ENCODE data around the gene SAMD14.
"Not testable (repeated sequence)": the region's sequence is repeated elsewhere in the genome, so short reads cannot be mapped to it uniquely, and the experiment has no call there.

The SAMD14 gene

GRCh38 chr17:50072130-50072529, 57.8 kb downstream of the SAMD14 start:
- DNase-seq: no peak

DNA sequence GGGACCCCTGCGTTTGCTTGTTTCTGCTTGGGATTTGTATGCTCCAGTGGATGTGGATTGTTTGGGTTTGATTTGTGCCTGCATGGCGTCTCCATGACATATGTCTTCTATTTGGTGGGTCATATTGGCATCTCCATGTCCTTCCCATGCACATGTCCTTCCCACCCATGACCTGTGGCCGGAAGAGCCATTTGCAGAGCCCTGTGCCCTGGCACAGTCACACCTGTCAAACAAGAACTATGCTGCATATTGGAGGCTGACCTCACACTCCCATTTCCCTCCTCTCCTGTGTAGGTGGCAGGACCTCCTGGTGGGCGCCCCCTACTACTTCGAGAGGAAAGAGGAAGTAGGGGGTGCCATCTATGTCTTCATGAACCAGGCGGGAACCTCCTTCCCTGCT, 58.3 kb downstream of the SAMD14 start:
- no peak for DNase-seq

DNA sequence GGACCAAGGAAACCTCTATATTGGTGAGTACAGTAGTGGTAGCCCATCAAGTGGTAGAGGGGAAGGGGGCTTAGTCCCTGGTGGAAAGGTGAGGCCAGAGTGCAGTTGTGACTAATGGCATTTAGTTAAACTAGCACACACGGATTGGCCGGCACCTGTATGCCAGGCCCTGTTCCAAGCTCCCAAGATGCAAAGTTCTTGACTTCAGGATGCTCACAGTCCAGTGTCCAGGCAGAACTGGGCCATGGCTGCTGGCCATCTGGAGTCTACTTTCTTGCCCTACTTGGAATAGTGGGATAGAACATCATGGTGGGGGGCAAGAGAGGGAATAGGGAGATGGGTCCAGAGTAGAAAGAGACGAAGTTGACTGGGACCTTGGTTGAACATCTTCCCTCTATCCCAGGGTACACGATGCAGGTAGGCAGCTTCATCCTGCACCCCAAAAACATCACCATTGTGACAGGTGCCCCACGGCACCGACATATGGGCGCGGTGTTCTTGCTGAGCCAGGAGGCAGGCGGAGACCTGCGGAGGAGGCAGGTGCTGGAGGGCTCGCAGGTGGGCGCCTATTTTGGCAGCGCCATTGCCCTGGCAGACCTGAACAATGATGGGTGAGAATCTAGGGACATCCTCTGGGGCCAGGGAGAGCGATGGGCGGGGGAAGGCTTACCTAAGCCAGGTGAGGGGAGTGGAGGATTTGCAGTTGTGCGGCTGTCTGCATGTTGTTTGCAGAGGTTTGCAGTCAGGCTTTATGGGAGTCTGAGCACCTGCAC, 58.9 kb downstream of the SAMD14 start:
- DNase-seq: no peak

GRCh38 chr17:50067996-50068395, 62.0 kb downstream of the SAMD14 start:
- no peak for DNase-seq

- DNase-seq: no peak
Measured at GRCh38 chr17:50066995-50067394, 63.0 kb downstream of the SAMD14 start.

DNA sequence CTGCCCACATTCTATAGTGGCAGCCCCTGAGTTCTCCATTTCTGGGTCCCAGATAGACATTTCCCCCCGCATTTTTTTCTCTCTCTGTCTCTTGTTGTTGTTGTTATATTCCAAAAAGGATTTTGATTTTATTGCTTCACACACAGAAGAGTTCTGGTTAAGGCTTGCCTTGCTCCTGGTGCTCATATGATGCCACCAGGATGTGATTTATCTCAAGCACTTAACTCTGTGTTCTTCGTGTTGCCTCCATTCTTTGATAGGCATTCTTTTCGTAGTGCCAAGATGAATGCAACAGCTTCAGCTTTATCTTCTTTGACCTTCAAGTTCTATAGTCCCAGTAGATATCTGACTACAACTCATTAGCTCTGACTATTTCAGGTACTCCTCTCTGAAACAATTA, 64.9 kb downstream of the SAMD14 start:
- no peak for DNase-seq

DNA sequence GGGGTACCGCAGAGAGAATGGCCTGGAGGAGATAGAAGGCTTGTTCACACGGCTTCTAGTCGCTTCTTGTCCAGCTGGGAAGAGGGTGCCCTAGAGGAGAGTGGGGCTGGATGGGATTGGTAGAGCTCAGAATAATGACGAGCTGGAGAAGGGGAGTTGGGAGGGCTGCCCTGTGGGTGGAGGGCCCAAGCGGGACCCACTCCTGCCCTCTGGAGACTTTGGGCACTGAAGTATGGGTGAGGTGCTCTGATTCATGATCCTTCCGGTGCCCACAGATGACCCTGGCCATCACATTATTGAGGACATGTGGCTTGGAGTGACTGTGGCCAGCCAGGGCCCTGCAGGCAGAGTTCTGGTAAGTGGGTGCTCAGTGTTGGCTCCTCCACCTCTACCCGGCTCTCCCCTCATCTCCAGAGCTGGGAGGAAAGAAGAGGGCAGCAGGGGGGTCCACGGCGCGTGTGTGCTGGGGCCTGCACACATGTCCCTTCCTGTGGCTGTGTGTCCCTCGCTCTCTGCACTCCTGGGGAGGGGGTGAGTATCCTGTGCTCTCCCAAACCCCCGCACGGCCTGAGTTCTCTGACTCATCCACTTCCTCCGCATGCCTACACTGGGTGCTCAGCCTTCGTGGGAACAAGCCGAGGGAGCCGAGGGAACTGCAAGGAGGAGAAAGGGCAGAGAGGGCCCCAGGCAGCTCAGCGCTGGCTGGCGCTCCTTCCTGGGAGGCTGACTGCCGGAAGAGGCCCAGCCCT, 65.5 kb downstream of the SAMD14 start:
- no peak for DNase-seq

DNA sequence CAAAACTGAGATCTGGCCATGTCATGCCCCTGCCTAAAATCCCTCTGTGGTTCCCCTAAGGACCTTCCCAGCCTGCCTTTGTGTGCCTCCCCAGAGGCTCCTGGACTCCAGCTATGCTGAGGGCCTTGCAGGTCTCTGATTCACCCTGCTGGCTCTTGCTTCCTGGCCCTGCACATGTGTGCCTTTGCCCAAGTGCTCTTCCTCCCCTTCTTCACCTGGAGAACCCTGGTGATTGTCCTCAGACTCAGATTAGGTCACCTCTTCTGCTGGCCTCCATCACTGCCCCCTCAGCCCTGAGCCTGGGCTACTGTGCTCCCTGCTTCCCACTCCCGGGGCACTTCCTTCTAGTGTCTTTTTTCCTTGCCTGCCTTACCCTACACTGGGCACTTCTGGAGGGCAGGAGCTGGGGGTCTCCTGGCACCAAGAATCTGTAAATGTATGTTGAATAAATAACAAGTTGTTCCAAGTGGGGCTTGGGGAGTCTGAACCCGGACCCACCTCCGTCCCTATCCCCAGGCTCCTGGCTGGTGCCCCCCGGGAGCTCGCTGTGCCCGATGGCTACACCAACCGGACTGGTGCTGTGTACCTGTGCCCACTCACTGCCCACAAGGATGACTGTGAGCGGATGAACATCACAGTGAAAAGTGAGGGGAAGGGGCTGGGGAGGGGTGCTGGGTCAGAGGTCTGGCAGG, 66.3 kb downstream of the SAMD14 start:
- no peak for DNase-seq

DNA sequence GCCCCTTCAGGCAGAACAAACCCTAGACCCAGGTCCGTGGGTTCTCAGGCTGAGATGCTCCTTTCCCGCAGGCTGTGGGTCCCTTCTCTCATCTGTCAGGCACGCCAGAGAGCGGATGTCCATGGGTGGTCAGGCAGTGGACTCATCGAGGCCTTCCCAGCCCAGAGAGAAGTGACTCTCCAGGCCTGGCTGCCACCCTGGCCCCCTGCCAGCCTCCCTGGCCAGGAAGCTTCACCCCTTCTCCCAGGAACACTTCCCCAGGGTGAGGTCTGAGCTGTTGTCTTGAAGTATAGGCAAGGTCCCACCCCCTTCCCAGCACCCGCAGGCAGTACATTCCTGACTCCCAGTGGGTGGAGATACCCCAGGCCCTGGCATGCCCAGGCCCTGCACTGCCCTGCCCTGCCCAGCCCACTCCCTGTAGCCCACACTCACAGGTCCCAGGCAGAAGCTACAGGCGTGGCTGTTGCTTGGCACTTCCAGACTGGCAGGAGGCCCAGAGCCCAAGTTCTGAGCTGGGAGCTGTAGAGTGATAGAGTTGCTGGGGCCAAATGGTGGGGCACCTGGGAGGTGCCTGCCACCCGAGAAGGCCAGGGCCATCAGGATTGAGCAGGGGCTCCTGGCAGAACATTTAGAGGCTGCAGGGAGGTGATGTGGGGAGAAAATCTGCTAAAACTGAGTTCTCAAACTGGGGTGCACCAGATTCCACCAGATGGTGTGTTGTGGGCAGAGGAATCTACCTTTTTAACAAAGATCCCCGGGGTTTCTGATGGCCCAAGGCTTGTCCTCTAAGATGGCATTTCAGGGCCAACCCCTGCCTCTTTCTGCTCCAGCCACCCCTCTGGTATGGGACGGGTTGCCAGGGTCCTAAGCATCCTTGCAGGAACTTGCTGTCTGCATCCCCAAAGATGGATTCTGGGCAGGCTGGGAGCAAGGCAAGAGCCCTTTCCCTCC, 67.4 kb downstream of the SAMD14 start:
- no peak for DNase-seq

- DNase-seq: not testable (repeated sequence)
Measured at GRCh38 chr17:50061713-50062045, 68.3 kb downstream of the SAMD14 start.

GRCh38 chr17:50060951-50061712, 68.8 kb downstream of the SAMD14 start:
- DNase-seq: no peak
